Measurements from ENCODE around the gene GRIN3B.

Gene GRIN3B

GRCh38 chr19:996051-996838, 4.0 kb upstream of the GRIN3B start (continued):
- TF ChIP-seq, protein P1, sequence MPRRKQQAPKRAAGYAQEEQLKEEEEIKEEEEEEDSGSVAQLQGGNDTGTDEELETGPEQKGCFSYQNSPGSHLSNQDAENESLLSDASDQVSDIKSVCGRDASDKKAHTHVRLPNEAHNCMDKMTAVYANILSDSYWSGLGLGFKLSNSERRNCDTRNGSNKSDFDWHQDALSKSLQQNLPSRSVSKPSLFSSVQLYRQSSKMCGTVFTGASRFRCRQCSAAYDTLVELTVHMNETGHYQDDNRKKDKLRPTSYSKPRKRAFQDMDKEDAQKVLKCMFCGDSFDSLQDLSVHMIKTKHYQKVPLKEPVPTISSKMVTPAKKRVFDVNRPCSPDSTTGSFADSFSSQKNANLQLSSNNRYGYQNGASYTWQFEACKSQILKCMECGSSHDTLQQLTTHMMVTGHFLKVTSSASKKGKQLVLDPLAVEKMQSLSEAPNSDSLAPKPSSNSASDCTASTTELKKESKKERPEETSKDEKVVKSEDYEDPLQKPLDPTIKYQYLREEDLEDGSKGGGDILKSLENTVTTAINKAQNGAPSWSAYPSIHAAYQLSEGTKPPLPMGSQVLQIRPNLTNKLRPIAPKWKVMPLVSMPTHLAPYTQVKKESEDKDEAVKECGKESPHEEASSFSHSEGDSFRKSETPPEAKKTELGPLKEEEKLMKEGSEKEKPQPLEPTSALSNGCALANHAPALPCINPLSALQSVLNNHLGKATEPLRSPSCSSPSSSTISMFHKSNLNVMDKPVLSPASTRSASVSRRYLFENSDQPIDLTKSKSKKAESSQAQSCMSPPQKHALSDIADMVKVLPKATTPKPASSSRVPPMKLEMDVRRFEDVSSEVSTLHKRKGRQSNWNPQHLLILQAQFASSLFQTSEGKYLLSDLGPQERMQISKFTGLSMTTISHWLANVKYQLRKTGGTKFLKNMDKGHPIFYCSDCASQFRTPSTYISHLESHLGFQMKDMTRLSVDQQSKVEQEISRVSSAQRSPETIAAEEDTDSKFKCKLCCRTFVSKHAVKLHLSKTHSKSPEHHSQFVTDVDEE (CRISPR knock-in tag; IDR thresholded peaks at IDR 0.05), result no peak; the same call in 1 of the 2 replicates
- TF ChIP-seq CREB5 (CRISPR knock-in tag; IDR thresholded peaks at IDR 0.05; ENCODE audit: low read depth) (peak; percentile 93), POU6F1 (CRISPR knock-in tag; IDR thresholded peaks at IDR 0.05; ENCODE audit: borderline replicate concordance, low read depth) (no peak), ZFP3 (CRISPR knock-in tag; IDR thresholded peaks at IDR 0.05) (no peak), RARB (CRISPR knock-in tag; IDR thresholded peaks at IDR 0.05) (no peak), ZNF565 (CRISPR knock-in tag; conservative IDR thresholded peaks at IDR 0.05; ENCODE audit: low read depth) (no peak), ARNTL (CRISPR knock-in tag; IDR thresholded peaks at IDR 0.05; ENCODE audit: borderline replicate concordance, low read depth) (no peak), ZNF70 (CRISPR knock-in tag; IDR thresholded peaks at IDR 0.05) (no peak)

DNA sequence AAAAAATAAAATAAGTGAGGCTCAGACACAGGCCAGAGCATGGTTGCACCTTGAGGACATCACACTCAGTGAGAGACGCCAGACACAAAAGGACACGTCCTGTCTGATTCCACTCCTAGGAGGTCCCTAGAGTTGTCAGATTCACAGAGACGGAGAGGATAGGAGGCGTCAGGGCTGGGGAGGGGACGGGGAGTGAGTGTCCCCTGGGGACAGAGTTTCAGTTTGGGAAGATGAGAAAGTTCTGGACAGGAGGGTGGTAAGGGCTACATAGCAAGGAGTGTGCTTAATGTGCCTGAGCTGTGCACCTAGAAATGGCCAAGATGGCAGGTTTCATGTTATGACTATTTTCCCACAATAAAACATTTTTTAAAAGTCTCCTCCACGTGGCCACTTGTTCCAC, 2.2 kb upstream of the GRIN3B start:
- no peak for TF ChIP-seq SNAI2 (CRISPR knock-in tag; IDR thresholded peaks at IDR 0.05)
- ATAC-seq, result no peak

DNA sequence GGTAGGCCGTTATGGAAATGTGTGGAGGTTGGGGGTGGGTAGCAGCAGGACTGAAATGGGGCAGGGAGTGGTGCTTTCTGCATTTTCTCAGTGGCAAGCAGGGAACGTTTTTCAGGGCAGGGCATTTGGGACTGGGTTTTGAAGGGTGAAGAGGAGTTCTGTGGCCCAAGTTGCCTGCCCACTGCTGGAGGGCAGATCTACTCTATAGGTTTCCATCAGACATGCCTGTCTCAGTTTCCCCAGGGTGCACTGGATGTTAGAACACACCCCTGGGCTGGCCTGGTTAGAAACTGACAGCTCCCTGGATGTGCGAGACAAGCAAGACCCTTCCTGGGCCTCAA, 870 bp upstream of the GRIN3B start:
- TF ChIP-seq ZFP3 (CRISPR knock-in tag; IDR thresholded peaks at IDR 0.05) (peak; percentile 99), CSDC2 (CRISPR knock-in tag; IDR thresholded peaks at IDR 0.05) (no peak)
- no peak for ATAC-seq

DNA sequence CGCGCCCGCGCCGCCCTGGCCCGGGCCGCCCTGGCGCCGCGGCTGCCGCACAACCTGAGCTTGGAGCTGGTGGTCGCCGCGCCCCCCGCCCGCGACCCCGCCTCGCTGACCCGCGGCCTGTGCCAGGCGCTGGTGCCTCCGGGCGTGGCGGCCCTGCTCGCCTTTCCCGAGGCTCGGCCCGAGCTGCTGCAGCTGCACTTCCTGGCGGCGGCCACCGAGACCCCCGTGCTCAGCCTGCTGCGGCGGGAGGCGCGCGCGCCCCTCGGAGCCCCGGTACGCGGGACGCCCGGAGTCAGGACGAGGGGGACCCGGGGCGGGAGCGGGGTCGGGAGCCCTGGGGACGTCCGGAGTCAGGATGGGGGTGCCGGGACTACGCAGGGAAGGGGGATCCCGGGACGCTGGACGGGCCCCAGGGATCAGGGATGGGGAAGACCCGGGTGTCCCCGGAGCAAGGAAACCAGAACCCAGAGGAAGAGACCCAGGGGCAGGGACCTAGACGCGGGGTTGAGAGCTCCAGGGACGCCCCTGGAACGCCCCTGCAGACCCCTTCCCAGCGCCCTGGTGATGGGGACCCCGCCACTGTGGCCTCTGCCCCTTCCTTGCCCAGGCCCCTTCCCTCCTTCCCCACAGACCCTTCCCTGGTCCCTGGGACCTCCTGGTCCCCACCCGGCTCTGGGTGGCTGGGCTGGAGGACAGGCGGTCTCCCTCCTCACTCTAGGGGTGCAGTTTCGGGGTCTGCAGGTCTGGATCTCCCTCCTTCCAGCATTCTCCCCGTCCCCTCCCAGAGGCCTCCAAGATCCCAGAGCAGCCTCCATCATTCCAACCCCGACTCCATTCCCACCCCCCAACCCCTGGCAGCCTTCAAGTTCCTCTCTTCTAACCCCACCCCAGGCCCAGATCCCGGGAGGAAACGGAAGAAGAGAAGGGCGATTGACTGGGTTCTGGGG, 645 bp downstream of the GRIN3B start:
- no peak for ATAC-seq
- TF ChIP-seq ZNF565 (CRISPR knock-in tag; conservative IDR thresholded peaks at IDR 0.05; ENCODE audit: low read depth) (no peak), BACH2 (CRISPR knock-in tag; IDR thresholded peaks at IDR 0.05; ENCODE audit: borderline replicate concordance) (no peak), ZNF8 (CRISPR knock-in tag; IDR thresholded peaks at IDR 0.05) (no peak), TOX (CRISPR knock-in tag; IDR thresholded peaks at IDR 0.05; ENCODE audit: borderline replicate concordance) (no peak), PPARA (CRISPR knock-in tag; IDR thresholded peaks at IDR 0.05; ENCODE audit: borderline replicate concordance) (no peak), ZC3H10 (CRISPR knock-in tag; IDR thresholded peaks at IDR 0.05) (no peak), RARB (CRISPR knock-in tag; IDR thresholded peaks at IDR 0.05) (no peak), ZNF70 (CRISPR knock-in tag; IDR thresholded peaks at IDR 0.05) (no peak)

GRCh38 chr19:1001538-1002166, 1.4 kb downstream of the GRIN3B start:
- TF ChIP-seq ZNF70 (CRISPR knock-in tag; IDR thresholded peaks at IDR 0.05) (peak; percentile 56), TOX (CRISPR knock-in tag; IDR thresholded peaks at IDR 0.05; ENCODE audit: borderline replicate concordance) (no peak), OSR1 (CRISPR knock-in tag; IDR thresholded peaks at IDR 0.05) (no peak), ISL1 (CRISPR knock-in tag; IDR thresholded peaks at IDR 0.05) (no peak), ZNF565 (CRISPR knock-in tag; conservative IDR thresholded peaks at IDR 0.05; ENCODE audit: low read depth) (no peak), ARNTL (CRISPR knock-in tag; IDR thresholded peaks at IDR 0.05; ENCODE audit: borderline replicate concordance, low read depth) (no peak)
- ATAC-seq, result peak; percentile 73
